SW 1271 (cell line): Measurements from ENCODE around the gene COPB2.

Experiments used
- DNase-seq, 2 experiments: peaks; one replicate each; lab custom pipeline; 2025; lab: John Stamatoyannopoulos, UW

The COPB2 gene

DNA sequence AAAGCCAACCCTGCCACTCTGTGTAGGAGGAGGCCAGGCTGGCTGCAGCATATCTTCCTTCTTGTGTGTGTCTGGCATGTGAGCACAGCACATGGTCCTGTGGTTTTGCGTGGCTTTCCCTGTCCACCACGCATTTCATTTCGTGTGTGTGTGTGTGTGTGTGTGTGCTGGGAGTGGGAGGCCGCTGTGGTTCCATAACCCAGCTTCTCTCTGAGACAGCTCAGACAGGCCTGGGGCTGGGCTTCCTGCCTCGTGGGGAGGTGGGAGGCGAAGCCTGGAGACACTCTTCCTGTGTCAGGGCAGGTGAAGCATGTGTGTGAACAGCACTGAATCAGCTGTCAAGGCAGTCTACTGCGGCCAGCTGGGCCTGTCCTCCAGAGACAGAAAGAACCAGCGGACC is 61.6 kb downstream of the COPB2 start:
- no peak for DNase-seq

DNA sequence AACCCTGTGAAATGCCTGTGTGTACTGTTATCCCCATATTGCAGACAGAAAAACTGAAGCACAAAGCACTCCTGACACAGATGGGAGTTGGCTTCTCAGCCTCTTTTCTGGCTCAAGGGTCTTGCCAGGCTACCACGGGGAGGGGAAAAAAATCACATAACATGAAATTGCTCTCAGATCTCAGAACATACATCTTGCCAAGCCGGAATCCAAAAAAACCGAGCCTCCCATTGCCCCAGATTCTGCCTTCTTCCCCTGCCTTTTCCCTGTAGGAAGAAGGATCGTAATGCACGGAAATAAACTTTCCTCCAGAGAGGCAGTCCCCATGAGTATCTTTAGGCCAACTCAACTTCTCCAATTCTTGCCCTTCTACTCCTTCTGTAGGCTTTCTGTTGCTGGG is 62.2 kb downstream of the COPB2 start:
- no peak for DNase-seq

DNA sequence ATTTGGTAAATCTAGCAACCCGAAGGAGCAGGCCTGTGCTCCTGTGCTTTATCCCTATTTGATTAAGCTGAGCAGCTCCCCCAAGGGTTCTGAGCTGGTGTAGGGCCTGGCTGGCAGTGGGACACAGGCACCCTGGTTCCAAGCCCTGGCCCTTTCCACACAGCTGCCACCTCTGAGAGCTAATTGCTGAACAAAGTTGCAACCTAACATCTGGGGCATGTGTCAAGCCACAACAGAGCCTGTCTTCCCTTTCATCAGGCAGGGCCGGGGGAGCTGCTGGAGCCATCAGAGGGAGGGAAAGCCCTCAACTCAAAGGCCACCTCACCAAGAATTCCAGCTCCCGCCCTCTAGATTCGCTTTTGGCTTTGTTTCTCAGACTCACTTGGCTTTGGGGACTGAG is 62.7 kb downstream of the COPB2 start:
- peak in 1 of 2 experiments; percentile 6 for DNase-seq

DNA sequence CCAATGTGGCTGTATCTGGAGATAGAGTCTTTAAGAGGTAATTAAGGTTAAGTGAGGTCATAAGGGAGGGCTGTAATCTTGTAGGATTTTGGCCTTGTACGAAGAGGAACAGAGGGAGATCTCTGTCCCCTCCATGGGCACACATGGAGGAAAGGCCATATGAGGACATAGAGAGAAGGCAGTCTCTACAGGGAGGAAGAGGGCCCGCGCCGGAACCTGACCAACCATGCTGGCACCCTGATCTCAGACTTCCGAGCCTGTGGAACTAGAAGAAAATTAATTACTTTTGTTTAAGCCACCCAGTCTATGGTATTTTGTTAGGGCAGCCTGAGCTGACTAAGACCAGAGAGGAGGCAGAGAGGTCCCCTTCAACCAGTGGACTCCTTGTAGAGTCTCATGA is 63.3 kb downstream of the COPB2 start:
- no peak for DNase-seq

DNA sequence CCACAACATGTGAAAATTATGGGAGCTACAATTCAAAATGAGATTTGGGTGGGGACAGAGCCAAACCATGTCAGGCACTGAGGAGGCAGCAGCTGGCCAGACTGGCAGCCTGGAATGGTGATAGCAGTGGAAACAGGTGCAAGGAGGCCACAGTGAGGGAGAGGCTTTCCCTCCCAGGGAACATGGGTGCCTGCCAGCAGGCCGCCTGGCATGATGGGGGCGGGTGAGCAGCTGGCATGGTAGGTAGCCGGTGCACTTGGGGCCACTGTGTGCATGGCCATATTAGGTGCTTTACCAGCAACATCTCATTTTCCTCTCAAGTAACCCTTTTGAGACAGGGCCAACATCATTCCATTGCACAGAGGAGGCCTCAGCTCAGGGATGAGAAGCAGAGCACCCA is 63.9 kb downstream of the COPB2 start:
- DNase-seq: no peak

DNA sequence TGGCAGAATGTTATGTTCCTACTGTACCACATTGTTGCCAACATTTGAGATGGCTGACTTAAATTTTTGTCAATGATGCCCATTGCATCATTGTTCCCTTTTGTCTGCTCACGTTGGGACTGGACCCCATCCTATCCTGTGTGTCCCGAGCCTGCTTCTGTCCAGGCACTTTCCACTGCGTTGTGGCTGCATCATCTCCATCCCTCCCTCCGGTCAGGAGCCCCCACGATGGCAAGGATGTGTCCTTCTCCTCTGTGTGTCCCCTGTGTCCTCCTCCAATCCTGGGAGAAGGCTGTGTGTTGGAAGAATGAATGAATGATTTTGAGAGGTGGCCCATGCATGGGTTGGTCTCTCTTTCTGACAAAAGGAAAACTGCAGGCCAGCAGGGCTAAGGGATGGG is 65.0 kb downstream of the COPB2 start:
- no peak for DNase-seq

DNA sequence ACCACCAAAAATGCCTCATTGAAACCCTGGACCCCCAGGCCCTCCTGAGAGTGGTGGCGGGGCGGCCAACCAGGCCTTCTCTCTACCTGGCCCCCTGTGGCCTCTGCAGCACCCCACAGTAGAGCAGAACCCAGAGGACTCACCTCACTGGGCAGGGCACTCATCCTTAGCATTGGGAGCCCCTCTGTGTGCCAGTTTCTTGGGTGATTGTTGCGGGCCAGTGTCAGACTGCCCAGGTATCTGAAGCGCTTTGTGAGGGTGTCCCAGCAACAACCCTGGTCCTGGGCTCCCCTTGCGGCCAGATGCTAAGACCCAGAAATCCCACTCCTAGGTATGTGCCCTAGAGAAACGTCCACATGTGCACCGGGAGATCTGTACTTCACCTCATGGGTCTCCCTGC is 66.3 kb downstream of the COPB2 start:
- no peak for DNase-seq

DNA sequence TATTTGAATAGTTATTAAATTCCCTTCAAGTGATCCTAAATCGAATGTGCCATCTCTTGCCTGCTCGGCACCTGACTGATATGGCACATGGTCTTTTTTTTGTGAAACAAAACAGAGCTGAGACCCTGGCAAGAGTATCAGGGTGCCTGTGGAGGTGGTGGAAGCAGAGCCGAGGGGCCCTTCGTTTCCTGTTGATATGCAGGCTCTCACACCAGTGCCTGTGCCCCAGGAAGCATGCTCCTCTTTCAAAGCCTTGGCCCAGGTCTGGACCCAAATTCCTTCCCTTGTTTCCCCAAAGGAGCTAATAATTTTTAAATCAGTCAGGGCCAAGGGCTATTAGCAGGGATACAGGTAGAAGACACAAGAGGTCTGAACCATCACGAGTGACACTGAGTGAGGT is 67.1 kb downstream of the COPB2 start:
- DNase-seq: no peak

DNA sequence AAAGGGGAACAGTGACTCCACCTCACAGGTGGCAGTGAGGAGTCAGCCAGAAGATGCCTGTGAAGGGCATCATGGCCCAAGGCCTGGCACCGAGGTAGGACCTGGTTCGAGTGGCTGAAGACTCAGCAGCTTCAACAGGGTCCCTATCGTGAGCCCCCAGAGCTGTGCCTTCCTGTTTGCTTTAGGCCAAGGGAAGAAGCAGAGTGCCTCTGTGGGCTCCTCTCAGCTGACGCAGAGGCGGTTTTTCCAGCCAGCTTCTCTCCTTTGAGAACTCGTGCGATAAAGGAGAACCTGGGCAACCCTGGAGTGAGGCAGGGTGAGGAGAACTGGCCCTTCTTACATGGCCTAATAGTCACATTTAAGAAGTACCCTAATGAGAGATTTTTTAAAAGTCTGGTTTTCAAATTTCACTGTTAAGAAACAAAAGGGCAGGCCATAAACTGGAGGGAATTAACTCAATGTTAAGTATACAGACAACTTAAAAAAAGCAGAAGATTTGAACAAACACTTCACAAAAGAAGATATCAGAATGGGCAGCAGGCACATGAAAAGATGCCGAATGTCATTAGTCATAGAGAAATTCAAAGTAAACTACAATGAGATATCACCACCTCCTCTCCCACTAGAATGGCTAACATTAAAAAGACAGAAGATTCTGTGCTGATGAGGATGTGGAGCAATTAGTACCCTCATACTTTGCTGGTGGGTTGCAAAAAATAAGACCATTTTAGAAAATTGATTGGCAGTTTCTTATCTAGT is 68.7 kb downstream of the COPB2 start:
- no peak for DNase-seq

DNA sequence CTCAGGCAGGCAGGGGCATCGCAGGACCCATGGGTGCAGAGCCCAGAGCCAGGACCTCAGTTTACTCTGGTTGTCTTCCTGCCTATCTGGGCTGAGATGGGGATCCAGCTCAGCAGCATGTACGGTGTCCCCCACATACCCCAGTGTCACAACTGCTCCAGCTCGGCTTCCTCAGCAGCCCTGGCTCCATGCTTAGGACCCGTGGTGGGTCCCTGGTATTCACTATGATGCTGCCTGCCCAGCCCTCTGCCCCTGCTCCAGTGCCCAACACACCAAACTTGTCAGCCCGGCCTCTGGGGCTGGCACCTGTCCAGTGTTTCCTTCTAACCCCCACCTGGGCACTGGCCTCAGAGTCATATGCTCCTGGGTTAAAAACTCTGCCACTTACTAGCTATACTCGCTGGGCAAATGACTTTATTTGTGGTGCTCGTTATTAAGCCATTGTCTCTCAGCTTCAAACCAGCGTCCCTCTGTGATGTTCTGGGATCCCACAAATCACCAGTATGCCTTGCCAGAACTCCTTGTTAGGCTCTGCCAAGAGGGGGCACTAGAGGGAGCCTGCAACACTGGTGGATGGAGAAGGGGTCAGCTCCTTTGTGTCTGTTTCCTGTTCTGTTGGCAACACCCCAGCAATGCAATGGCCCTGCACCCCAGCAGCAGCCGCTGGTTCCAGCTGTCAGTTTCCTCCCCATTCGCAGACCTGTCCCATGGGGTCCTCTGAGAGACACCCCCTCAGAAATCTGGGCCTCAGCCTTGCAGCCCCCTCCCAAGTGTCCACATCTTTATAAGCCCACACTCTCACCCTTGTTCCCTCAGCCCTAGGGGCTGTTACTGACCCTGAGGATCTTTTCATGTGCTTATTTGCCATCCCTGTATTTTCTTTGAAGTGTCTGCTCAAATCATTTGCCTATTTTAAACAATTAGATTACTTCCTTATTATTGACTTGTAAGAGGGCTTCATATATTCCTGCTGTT is 69.7 kb downstream of the COPB2 start:
- no peak for DNase-seq

DNA sequence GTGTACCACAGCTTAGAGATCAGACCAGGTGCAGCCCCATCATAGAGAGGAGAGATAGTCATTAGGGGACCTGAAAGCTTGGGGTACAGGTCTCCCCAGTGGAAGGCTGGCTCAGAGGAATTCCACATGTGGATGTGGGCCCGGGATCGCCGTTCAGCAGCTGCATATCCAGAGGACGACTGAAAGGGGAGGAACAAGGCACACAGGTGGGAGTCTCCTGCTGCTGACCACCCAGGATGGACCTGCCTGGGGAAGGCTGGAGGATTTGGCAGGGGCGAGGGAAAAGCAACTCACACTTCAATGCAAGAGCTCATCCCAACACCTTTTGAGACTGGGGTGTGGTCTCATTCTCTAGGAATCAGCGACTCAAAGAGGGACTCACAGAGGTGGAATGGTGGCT is 70.6 kb downstream of the COPB2 start:
- DNase-seq: no peak

DNA sequence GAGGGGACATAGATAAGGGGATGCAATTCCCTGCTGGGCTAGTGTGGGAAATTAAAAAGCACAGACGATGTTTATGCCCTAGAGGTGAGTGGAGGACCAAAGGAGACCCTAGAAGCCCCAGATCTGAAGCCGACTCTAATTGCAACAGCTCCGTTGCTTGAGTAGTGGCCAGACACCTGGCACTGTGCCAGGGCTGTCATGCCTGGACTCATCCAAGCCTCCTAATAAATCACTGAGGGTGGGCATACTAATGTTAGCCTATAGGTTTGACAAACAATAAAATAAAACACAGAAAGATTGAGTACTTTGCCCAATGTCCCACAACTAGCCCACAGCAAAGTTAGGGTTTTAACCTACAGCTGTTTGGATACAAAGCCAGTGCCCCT is 71.0 kb downstream of the COPB2 start:
- DNase-seq: no peak

DNA sequence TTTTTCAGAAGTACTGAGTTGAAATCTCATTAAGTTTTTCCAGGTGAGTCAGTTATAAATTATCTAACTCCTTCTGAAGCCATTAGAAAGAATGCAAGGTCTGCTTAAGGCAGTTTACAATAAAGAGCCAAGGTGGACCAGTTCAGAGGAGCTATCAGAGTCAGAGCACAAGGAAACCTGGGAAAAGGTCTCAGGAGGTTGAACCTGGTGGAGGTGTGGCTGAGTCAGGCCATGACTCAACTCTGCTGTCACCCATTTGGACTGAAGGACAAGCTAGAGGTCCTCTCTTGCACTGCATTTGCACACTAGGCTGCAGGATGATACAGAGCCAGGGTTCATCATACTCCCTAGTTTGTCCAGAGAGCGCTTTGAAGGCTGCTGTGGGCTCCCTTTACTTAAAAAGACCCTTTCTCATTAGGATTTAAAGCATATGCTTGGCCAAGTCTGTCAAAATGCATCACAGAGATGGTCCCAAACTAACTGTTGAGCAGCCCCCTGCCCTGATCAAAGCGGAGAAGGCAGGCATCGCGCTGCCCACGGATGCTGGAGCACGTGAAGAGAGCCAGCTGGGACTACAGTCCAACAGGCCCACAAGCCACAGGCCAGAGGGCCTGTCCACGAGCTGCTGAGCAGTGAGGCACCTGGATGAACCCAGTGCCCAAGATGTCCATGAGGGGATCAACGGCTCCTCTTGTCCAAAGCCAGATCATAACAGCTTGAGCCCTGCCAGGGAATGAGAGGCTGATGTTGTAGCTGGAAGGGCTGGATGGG is 71.6 kb downstream of the COPB2 start:
- DNase-seq: no peak

DNA sequence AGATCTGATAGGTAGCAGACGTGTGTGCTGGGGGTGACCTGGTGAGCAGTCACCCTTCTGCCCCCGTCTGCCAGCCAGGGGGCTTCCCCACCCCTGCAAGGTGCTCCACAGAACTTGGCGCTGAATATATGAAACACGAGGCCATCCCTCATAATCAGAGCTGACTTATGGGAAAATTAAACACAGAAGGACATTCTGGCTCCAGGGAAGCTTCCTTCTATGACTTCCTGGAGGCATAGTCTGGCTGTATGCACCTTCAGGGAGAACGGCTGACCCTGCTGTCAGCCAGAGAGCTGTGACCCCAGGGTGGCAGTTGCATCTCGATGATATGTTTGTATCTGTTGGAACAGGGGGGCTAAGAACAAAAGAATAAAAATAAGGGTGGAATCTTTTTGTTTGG is 72.2 kb downstream of the COPB2 start:
- DNase-seq: no peak

DNA sequence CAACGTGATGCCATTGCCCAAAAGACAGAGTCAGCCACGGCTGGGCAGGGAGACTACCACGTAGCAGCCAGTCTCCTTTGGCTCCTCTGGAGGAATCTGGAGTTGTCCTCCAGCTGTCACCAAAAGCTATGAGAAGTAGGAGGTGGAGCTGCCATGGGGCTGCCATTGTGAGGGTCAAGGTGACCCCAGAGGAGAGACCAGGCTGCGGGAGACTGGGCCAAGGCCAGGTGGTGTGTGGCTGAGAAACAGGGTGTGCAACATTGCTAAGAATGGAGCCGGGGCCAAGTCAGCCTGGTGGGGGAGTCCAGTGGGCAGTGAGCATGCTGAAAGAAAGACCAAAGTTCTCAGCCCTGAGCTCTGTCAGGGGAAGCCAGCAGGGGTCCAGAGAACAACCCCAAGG is 75.5 kb downstream of the COPB2 start:
- DNase-seq: no peak

DNA sequence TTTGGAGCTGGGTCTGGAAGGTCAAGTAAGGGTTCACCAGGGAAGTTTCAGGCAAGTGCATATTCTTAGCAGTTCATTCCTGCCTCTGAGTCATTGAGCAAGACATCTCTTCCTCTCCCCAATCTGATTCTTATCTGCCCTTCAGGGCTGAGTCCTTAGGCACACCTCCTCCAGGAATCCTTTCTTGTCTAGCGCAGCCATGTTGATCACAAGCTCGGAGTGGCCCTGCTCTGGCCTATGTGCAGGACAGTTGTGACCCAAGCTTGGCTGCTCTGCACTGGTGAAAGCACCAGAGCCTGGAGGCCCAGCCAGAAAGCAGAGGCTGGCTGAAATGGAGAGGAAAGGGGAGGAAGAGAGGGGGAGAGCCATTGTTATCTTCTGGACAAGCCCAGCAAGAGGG is 76.5 kb downstream of the COPB2 start:
- DNase-seq: peak in 1 of 2 experiments; percentile 43

DNA sequence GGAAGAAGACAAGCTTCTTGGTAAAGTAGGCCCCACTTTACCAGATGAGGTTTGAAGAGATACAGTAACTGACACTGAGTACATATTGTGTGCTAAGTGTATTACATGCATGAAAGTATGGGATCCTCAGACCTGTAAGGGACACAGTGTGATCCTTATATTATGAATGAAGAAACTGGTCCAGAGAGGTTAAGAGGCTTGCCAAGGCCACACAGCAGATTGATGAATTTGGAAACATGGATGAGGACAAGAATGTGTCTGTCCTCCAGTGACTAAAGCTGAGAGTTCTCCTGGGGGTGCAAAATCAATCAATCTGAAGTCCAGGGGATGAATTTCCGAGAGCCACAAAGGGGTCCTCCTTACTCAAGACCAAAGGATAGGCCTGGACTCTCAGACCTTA is 77.0 kb downstream of the COPB2 start:
- DNase-seq: no peak

DNA sequence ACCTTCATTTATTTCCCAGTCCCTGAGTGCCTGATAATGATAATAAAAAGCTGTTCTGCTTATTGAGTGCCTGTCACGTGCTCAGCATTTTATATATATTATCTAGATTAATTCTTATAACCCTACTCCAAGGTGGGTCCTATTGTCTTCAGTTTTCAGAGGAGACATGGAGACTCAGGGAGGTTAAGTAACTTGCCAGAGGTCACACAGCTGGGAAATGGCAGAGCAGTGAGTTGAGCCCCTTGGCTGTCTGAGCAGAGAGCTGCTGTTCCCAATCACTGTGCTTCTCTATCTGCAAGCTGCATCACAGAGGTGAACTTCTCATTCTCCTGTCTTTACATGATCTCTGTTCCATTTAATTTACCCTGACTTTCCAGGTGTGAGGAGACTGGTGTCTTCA is 77.9 kb downstream of the COPB2 start:
- no peak for DNase-seq

DNA sequence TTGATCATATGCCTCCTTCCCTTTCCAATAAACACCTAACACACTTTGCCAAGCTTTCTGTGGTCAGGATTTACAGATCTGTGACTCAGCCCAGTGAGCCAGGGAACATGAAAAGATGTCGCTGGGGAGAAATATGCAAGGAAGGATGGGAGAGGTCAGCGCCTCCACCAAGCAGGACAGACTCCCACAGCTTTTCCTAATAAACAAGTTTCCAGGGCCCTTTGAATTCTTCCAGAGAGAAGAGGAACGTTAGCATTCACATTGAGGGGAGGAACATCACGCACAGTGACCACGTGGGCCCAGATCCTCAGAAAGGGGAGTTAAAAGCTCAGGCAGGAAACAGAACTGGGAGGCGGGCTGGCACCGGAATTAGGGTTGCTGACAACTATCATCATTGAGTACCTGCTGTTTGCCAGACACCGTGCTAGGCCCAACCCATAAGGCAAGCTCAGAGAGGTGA is 78.9 kb downstream of the COPB2 start:
- DNase-seq: peak in 1 of 2 experiments; percentile 33

DNA sequence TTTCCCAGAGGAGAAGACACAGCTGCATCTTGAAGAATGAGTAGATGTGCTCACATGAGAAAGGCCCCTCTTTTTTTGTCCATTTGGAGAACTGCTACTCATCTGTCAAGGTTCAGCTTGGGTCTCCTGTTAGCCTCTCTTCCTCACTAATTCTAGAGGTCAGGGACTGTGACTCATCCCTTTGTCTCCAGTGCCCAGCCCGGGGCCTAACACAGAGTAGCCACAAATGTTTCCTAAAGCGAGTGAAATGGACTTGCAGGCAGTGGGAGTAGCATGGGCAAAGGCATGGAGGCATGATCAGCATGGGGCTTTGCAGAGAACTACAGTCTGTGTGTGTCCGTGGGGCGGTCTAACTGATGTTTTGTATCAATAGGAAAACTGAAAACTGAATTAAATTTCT is 79.6 kb downstream of the COPB2 start:
- no peak for DNase-seq

DNA sequence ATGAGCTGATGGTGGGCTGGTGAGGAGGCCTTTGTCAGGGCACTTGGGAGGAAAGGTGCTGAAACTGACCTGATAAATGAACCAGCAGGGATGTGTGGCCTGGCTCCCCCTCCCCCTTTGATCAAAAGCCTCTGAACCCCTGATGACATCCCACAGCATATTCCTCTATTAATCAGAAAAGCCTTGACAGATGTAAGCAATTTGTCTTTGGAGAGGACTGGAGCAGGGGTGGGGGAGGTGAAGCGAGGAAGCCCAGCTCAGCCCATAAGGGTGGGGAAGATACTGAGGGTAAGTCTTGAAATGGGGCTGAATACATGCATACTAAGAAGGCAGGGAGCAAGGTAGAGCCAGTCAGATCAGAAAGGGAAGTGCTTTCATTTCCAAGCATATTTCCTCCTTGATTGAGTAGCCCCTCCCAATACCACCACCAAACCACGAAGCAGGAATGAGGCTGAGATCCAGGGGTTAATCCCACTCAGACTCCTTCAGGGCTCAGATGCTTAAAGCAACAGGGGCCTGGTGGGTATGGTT is 80.3 kb downstream of the COPB2 start:
- DNase-seq: no peak

DNA sequence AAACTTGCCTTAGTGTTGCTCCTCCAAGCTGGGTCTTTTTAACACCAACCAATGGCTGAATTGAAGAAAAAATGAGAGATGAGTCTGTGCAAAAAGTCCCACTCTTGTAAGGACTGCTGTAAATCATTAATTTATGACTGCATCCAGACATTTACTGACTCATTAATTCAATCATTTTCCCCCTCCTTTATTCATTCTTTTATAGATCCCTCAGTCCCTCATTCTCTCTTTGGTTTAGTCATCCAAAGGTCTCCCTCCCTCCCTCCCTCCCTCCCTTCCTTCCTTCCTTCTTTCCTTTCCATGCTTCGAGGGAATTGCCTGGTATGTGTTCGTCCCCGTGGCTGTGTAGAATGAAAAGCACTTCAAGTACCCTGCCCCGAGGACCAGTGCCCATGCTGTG is 80.9 kb downstream of the COPB2 start:
- DNase-seq: no peak
